Keratinocyte (primary cell): Measurements from ENCODE around the gene FAIM2. TPM values are rescaled to one million over a fixed set of nuclear protein-coding genes. Genes with fewer than 3 reads are reported as not detected.
"Not testable (repeated sequence)": the region's sequence is repeated elsewhere in the genome, so short reads cannot be mapped to it uniquely, and the experiment has no call there.

Source experiments
- DNase-seq: peaks from one replicate; pipeline ENCODE4 v3.0.0-alpha.2; 2011; ENCODE audit warnings: low read depth, missing footprints, low spot score
- FAIRE-seq: peaks from 2 replicates; lab custom pipeline; 2011; peaks lifted over from hg19 to GRCh38; lab: Jason Lieb, UNC
- H2AFZ ChIP-seq: 2 replicates; pipeline ENCODE4 v1.6.0; 2012; ENCODE audit warnings: low read length, control low read depth, inconsistent platforms; ENCODE audit not compliant: control insufficient read depth
- H3K27ac ChIP-seq: 2 replicates; pipeline ENCODE4 v1.5.1; 2011; ENCODE audit warnings: low read length; ENCODE audit not compliant: control insufficient read depth, insufficient read depth
- H3K27me3 ChIP-seq: 3 replicates; pipeline ENCODE4 v1.6.0; 2011; ENCODE audit warnings: low read length; ENCODE audit not compliant: control insufficient read depth, insufficient read depth; ENCODE audit errors: extremely low read depth
- H3K36me3 ChIP-seq, 2 experiments: 2 replicates in 1 of 2; 3 replicates in 1 of 2; pipeline ENCODE4 v1.5.1; 2011; ENCODE audit warnings: low read length in 2 of 2, mild to moderate bottlenecking in 1 of 2; ENCODE audit not compliant: control insufficient read depth in 2 of 2, insufficient read depth in 2 of 2; ENCODE audit errors: extremely low read depth in 1 of 2
- H3K4me1 ChIP-seq: 3 replicates; pipeline ENCODE4 v1.5.1; 2011; ENCODE audit warnings: low read length; ENCODE audit not compliant: control insufficient read depth, insufficient read depth; ENCODE audit errors: extremely low read depth
- H3K4me2 ChIP-seq: 3 replicates; pipeline ENCODE4 v1.6.0; 2011; ENCODE audit warnings: low read depth, low read length; ENCODE audit not compliant: control insufficient read depth, insufficient read depth; ENCODE audit errors: extremely low read depth
- H3K4me3 ChIP-seq, 3 experiments: fragments of 200-600 bp in 1 of 3; sonication (generic) in 1 of 3; 2 replicates in 2 of 3; 3 replicates in 1 of 3; pipeline ENCODE4 v1.5.1; 2011 to 2016; ENCODE audit warnings: low read length in 3 of 3, mild to moderate bottlenecking in 3 of 3, control low read depth in 2 of 3, inconsistent platforms in 1 of 3, low read depth in 1 of 3, mixed read lengths in 1 of 3, mixed run types in 1 of 3, moderate library complexity in 1 of 3; ENCODE audit not compliant: control insufficient read depth in 2 of 3, insufficient read depth in 2 of 3; ENCODE audit errors: extremely low read depth in 1 of 3
- H3K79me2 ChIP-seq: 2 replicates; pipeline ENCODE4 v1.6.0; 2012; ENCODE audit warnings: low read length; ENCODE audit not compliant: control insufficient read depth, insufficient read depth
- H3K9ac ChIP-seq: 3 replicates; pipeline ENCODE4 v1.6.0; 2011; ENCODE audit warnings: low read length; ENCODE audit not compliant: control insufficient read depth, insufficient read depth; ENCODE audit errors: extremely low read depth
- H3K9me1 ChIP-seq: 3 replicates; pipeline ENCODE4 v1.6.0; 2011; ENCODE audit warnings: low read length; ENCODE audit not compliant: control insufficient read depth, insufficient read depth; ENCODE audit errors: extremely low read depth
- H3K9me3 ChIP-seq: 2 replicates; pipeline ENCODE4 v1.5.1; 2012; ENCODE audit warnings: low read depth, low read length; ENCODE audit not compliant: control insufficient read depth
- H4K20me1 ChIP-seq: 3 replicates; pipeline ENCODE4 v1.6.0; 2011; ENCODE audit warnings: low read length; ENCODE audit not compliant: control insufficient read depth, insufficient read depth; ENCODE audit errors: extremely low read depth
- CTCF ChIP-seq, 3 experiments: IDR thresholded peaks in 1 of 3; conservative IDR thresholded peaks in 1 of 3; optimal IDR thresholded peaks in 1 of 3; 2 replicates in 2 of 3; 3 replicates in 1 of 3; pipeline versions ENCODE3 to v1.5.1; 2011; ENCODE audit warnings: low read length in 3 of 3, mild to moderate bottlenecking in 3 of 3, moderate library complexity in 2 of 3, control low read depth in 1 of 3, inconsistent platforms in 1 of 3; ENCODE audit not compliant: insufficient read depth in 2 of 3; ENCODE audit errors: extremely low read depth in 1 of 3
- EZH2 ChIP-seq: IDR thresholded peaks from one replicate; pipeline ENCODE4 v1.6.1; 2012; ENCODE audit warnings: inconsistent platforms, mild to moderate bottlenecking, low read length, moderate library complexity
- dilution Hi-C: fragments of 300-500 bp; cut with MboI; formaldehyde crosslinking; loops from one replicate; pipeline ENCODE4 v1.7.0; 2020; ENCODE audit warnings: low sequenced_read_pairs; ENCODE audit not compliant: extremely low pct_ligation_motif_present
- polyA plus RNA-seq, 5 experiments: library from polyadenylated mRNA; depleted of rRNA in 3 of 5; stranded (reverse) in 3 of 5; stranded (forward) in 1 of 5; unstranded in 1 of 5; fragments of >200 nt; gene quantifications; 1 replicate in 1 of 5; 2 replicates in 3 of 5; 3 replicates in 1 of 5; pipeline versions ENCODE4 v1.2.1 to v1.2.3, GENCODE V29; 2011 to 2012; ENCODE audit warnings: missing spikeins in 2 of 5, low read depth in 1 of 5, low replicate concordance in 1 of 5

The FAIM2 gene
- polyA plus RNA-seq, 1 donor (not counting 4 experiments of a cell fraction or from before 2014, with no cell fraction given) = not detected

- H3K9me1 ChIP-seq, H3K4me1 ChIP-seq, H3K4me3 ChIP-seq, H4K20me1 ChIP-seq, H3K4me2 ChIP-seq, H2AFZ ChIP-seq, DNase-seq, H3K27ac ChIP-seq, FAIRE-seq, H3K27me3 ChIP-seq, H3K79me2 ChIP-seq, H3K9ac ChIP-seq, H3K36me3 ChIP-seq, H3K9me3 ChIP-seq: not testable (repeated sequence)
- dilution Hi-C loops = loop anchor here (25.0 kb wide), 1 partner anchor 206 kb away; the partner anchor contains the start of gene ASIC1
These were observed 47.8 kb downstream of the FAIM2 start for GRCh38 chr12:49855890-49856289.

- H4K20me1 ChIP-seq = no peaks in the 10 kb centered on the region
- peaks cover 3% of the 10 kb centered on the region for H3K27me3 ChIP-seq
- no peak overlapping the region for H3K4me2 ChIP-seq
- DNase-seq = no peak
- H2AFZ ChIP-seq = no peak overlapping the region
- no peaks in the 10 kb centered on the region for H3K9me1 ChIP-seq
- no peaks in the 10 kb centered on the region for H3K36me3 ChIP-seq
- no peak overlapping the region for H3K27ac ChIP-seq
- TF ChIP-seq CTCF (optimal IDR thresholded peaks at IDR 0.05 in 1 of 3, IDR thresholded peaks at IDR 0.05 in 1 of 3, conservative IDR thresholded peaks at IDR 0.05 in 1 of 3; ENCODE audit: extremely low read depth in 1 of 3, insufficient read depth in 2 of 3, low read length in 3 of 3) (no peak), EZH2 (no peak)
- FAIRE-seq = no peak
- dilution Hi-C loops = loop anchor here (25.0 kb wide), 1 partner anchor 207 kb away; the partner anchor contains the start of gene ASIC1
- no peaks in the 10 kb centered on the region for H3K79me2 ChIP-seq
- no peaks in the 10 kb centered on the region for H3K9me3 ChIP-seq
- H3K4me1 ChIP-seq = no peaks in the 10 kb centered on the region
- no peak overlapping the region for H3K9ac ChIP-seq
- H3K4me3 ChIP-seq = no peak overlapping the region
These were observed 48.7 kb downstream of the FAIM2 start for GRCh38 chr12:49854976-49855375.

DNA sequence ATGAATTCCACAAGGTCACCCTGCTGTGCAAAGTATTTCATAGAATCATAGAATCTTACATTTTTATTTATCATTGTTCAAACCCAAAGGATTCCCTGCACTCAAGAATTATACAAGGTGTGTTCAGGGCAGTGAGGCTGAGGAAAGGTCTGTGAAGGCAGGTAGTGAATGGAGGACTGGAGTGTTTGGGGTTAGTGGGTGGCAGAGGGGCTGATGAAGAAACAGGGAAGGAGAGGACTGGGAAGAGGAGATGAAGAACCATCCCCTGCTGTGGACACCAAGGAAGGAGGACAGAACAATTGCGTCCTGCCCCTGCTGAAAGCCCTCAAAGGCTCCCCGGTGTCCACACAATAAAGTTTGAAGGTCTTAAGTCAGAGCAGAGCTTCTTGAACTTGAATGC, 50.0 kb downstream of the FAIM2 start:
- no peaks in the 10 kb centered on the region for H4K20me1 ChIP-seq
- no peaks in the 10 kb centered on the region for H3K9me1 ChIP-seq
- FAIRE-seq (no peak), DNase-seq (no peak)
- no peak overlapping the region for H2AFZ ChIP-seq
- no peak overlapping the region for H3K4me2 ChIP-seq
- no peak overlapping the region for H3K9ac ChIP-seq
- H3K36me3 ChIP-seq = no peaks in the 10 kb centered on the region
- no peak overlapping the region for H3K4me3 ChIP-seq
- no peaks in the 10 kb centered on the region for H3K79me2 ChIP-seq
- H3K27ac ChIP-seq = no peak overlapping the region
- no peaks in the 10 kb centered on the region for H3K4me1 ChIP-seq
- H3K9me3 ChIP-seq = no peaks in the 10 kb centered on the region
- dilution Hi-C loops = loop anchor here (25.0 kb wide), 1 partner anchor 209 kb away; the partner anchor contains the start of gene ASIC1
- H3K27me3 ChIP-seq = peaks cover 6% of the 10 kb centered on the region
- no peak for TF ChIP-seq CTCF (optimal IDR thresholded peaks at IDR 0.05 in 1 of 3, IDR thresholded peaks at IDR 0.05 in 1 of 3, conservative IDR thresholded peaks at IDR 0.05 in 1 of 3; ENCODE audit: extremely low read depth in 1 of 3, insufficient read depth in 2 of 3, low read length in 3 of 3)
- TF ChIP-seq EZH2 = no peak
